Endothelial cell of umbilical vein (primary cell): ENCODE measurements around the gene SEMA4D. TPM values are rescaled to one million over a fixed set of nuclear protein-coding genes. Genes with fewer than 3 reads are reported as not detected.

Experiments used
- BruUV-seq: library from RNA; stranded (reverse); fragments of 400-500 nt; replicated peaks from 2 replicates; lab custom pipeline; 2021; lab: Mats Ljungman, UMichigan
- CTCF ChIA-PET: fragments of 300-600, 350-600 bp; sonication (Branson Sonifier 250); formaldehyde crosslinking; loops from one replicate; lab custom pipeline; 2021; ENCODE audit warnings: antibody characterized with exemption, inconsistent platforms; lab: Charles Lee
- POLR2A ChIA-PET: fragments of 300-600, 350-600 bp; sonication (Branson Sonifier 250); formaldehyde crosslinking; loops from one replicate; lab custom pipeline; 2021; ENCODE audit warnings: antibody characterized with exemption, inconsistent platforms; lab: Charles Lee
- DNase-seq: peaks from one replicate; pipeline ENCODE4 v3.0.0-alpha.2; 2011; ENCODE audit warnings: low read depth, low spot score
- FAIRE-seq: peaks from 2 replicates; lab custom pipeline; 2011; peaks lifted over from hg19 to GRCh38; lab: Jason Lieb, UNC
- H2AFZ ChIP-seq: 2 replicates; pipeline ENCODE4 v1.6.0; 2012; ENCODE audit warnings: low read depth, low read length, control low read depth, inconsistent platforms
- H3K27ac ChIP-seq: 2 replicates; pipeline ENCODE4 v1.5.1; 2011; ENCODE audit warnings: low read depth, mild to moderate bottlenecking, control low read depth, low read length, moderate library complexity; ENCODE audit not compliant: insufficient read depth
- H3K27me3 ChIP-seq, 2 experiments: 2 replicates each; pipeline versions ENCODE4 v1.6.0 to v1.6.1; 2011; ENCODE audit warnings: low read length in 2 of 2, mixed read lengths in 1 of 2; ENCODE audit not compliant: control insufficient read depth in 2 of 2, insufficient read depth in 2 of 2
- H3K36me3 ChIP-seq, 2 experiments: 2 replicates in 1 of 2; 3 replicates in 1 of 2; pipeline ENCODE4 v1.5.1; 2011; ENCODE audit warnings: low read length in 2 of 2, mild to moderate bottlenecking in 1 of 2, moderate library complexity in 1 of 2; ENCODE audit not compliant: control insufficient read depth in 2 of 2, insufficient read depth in 2 of 2; ENCODE audit errors: extremely low read depth in 1 of 2
- H3K4me1 ChIP-seq: 3 replicates; pipeline ENCODE4 v1.5.1; 2011; ENCODE audit warnings: mild to moderate bottlenecking, low read length; ENCODE audit not compliant: control insufficient read depth, insufficient read depth; ENCODE audit errors: extremely low read depth
- H3K4me2 ChIP-seq: 2 replicates; pipeline ENCODE4 v1.6.1; 2011; ENCODE audit warnings: low read length, control low read depth, mixed read lengths; ENCODE audit not compliant: insufficient read depth
- H3K4me3 ChIP-seq, 3 experiments: fragments of 200-600 bp in 1 of 3; sonication (generic), shearing (Covaris generic) in 1 of 3; replicated peaks in 1 of 3; 2 replicates each; pipeline ENCODE4 v1.5.1; 2011 to 2016; ENCODE audit warnings: control low read depth in 3 of 3, low read length in 3 of 3, mild to moderate bottlenecking in 2 of 3, inconsistent platforms in 1 of 3, low read depth in 1 of 3, moderate library complexity in 1 of 3; ENCODE audit not compliant: insufficient read depth in 1 of 3
- H3K79me2 ChIP-seq: 2 replicates; pipeline ENCODE4 v1.6.0; 2012; ENCODE audit warnings: low read length, inconsistent platforms; ENCODE audit not compliant: control insufficient read depth, insufficient read depth
- H3K9ac ChIP-seq: replicated peaks from 2 replicates; pipeline ENCODE3; 2011; ENCODE audit warnings: low read length, control low read depth; ENCODE audit not compliant: insufficient read depth; ENCODE audit errors: extremely low read depth
- H3K9me1 ChIP-seq: replicated peaks from 3 replicates; pipeline ENCODE4 v1.6.0; 2011; ENCODE audit warnings: mild to moderate bottlenecking, low read length; ENCODE audit not compliant: control insufficient read depth, insufficient read depth; ENCODE audit errors: extremely low read depth
- H3K9me3 ChIP-seq: replicated peaks from 2 replicates; pipeline ENCODE4 v1.5.1; 2012; ENCODE audit warnings: low read length, inconsistent platforms; ENCODE audit not compliant: control insufficient read depth, insufficient read depth
- H4K20me1 ChIP-seq: replicated peaks from 2 replicates; pipeline ENCODE3; 2011; ENCODE audit warnings: mild to moderate bottlenecking, low read length; ENCODE audit not compliant: control insufficient read depth, insufficient read depth; ENCODE audit errors: extremely low read depth
- CTCF ChIP-seq, 2 donors: IDR thresholded peaks; 1 replicate in 1 of 2; 2 replicates in 1 of 2; pipeline ENCODE4 v1.5.1; 2011; ENCODE audit warnings: low read length in 2 of 2, mild to moderate bottlenecking in 2 of 2, moderate library complexity in 2 of 2, control low read depth in 1 of 2, inconsistent platforms in 1 of 2, low read depth in 1 of 2; ENCODE audit not compliant: insufficient read depth in 1 of 2; ENCODE audit errors: extremely low read depth in 1 of 2
- EZH2 ChIP-seq: IDR thresholded peaks from 2 replicates; pipeline ENCODE4 v1.6.1; 2012; ENCODE audit warnings: borderline replicate concordance, low read depth, mild to moderate bottlenecking, moderate library complexity, low read length, inconsistent platforms; ENCODE audit not compliant: severe bottlenecking
- FOS ChIP-seq: IDR thresholded peaks from 2 replicates; pipeline ENCODE4 v1.6.1; 2011; ENCODE audit warnings: mild to moderate bottlenecking, low read length, moderate library complexity, borderline replicate concordance; ENCODE audit not compliant: insufficient read depth
- GATA2 ChIP-seq: IDR thresholded peaks from 2 replicates; pipeline ENCODE4 v1.7.0; 2011; ENCODE audit warnings: low read depth, mild to moderate bottlenecking, moderate library complexity, mixed read lengths, low read length; ENCODE audit not compliant: insufficient read length, insufficient read depth
- MAX ChIP-seq: IDR thresholded peaks from 2 replicates; pipeline ENCODE4 v1.6.1; 2011; ENCODE audit not compliant: insufficient read depth, insufficient read length
- MYC ChIP-seq: IDR thresholded peaks from one replicate; pipeline ENCODE4 v1.6.1; 2011; ENCODE audit warnings: mild to moderate bottlenecking, low read depth, low read length
- POLR2A ChIP-seq: IDR thresholded peaks from 2 replicates; pipeline ENCODE4 v1.6.1; 2012; ENCODE audit warnings: low read depth, mild to moderate bottlenecking, control low read depth, low read length
- POLR2AphosphoS5 ChIP-seq: IDR thresholded peaks from 2 replicates; pipeline ENCODE4 v1.6.1; 2012; ENCODE audit warnings: low read depth, mild to moderate bottlenecking, control low read depth, low read length, moderate library complexity; ENCODE audit not compliant: insufficient read depth
- dilution Hi-C: fragments of 300-500 bp; cut with MboI; formaldehyde crosslinking; loops from one replicate; pipeline ENCODE4 v1.15.0; 2019; ENCODE audit warnings: low sequenced_read_pairs; ENCODE audit not compliant: extremely low pct_ligation_motif_present
- intact Hi-C: fragments of 100-400 bp; cut with micrococcal nuclease; formaldehyde crosslinking; loops from one replicate; pipeline ENCODE4 v1.10.0; 2022
- polyA plus RNA-seq, 4 experiments: library from polyadenylated mRNA; depleted of rRNA in 3 of 4; stranded (reverse) in 3 of 4; unstranded in 1 of 4; fragments of >200 nt; gene quantifications; 2 replicates each; pipeline versions ENCODE4 v1.2.1 to v1.2.3, GENCODE V29; 2011 to 2012; ENCODE audit warnings: missing spikeins in 1 of 4
- total RNA-seq: library from RNA; stranded (reverse); gene quantifications from 2 replicates; pipeline ENCODE4 v1.2.3, GENCODE V29; 2021

SEMA4D gene
- total and polyA plus RNA-seq, 2 donors (not counting 3 experiments of a cell fraction or from before 2014, with no cell fraction given): 3.9 to 15.7 TPM

- FAIRE-seq (no peak), DNase-seq (no peak)
- no peaks in the 10 kb centered on the region for H3K9me1 ChIP-seq
- no peaks in the 10 kb centered on the region for H3K9me3 ChIP-seq
- dilution Hi-C loops: no loop called here
- intact Hi-C loops: no loop called here
- H4K20me1 ChIP-seq: no peaks in the 10 kb centered on the region
- no peaks in the 10 kb centered on the region for H3K79me2 ChIP-seq
- no peak overlapping the region for H3K27ac ChIP-seq
- TF ChIP-seq POLR2A: no peak
- TF ChIP-seq POLR2AphosphoS5: no peak
- TF ChIP-seq CTCF (IDR thresholded peaks at IDR 0.05; ENCODE audit: extremely low read depth in 1 of 2, insufficient read depth in 1 of 2, low read depth in 1 of 2, low read length in 2 of 2): no peak
- TF ChIP-seq MYC: no peak
- no peak for TF ChIP-seq MAX
- TF ChIP-seq GATA2: no peak
- TF ChIP-seq FOS: no peak
- TF ChIP-seq EZH2: no peak
- ChIA-PET CTCF (no interaction called here), POLR2A (no interaction called here)
- no TSS peak for BruUV-seq
- no peak overlapping the region for H2AFZ ChIP-seq
- no peaks in the 10 kb centered on the region for H3K36me3 ChIP-seq
- no peak overlapping the region for H3K4me3 ChIP-seq
- H3K4me1 ChIP-seq: peaks cover 4% of the 10 kb centered on the region
- H3K27me3 ChIP-seq: no peaks in the 10 kb centered on the region
- H3K4me2 ChIP-seq: no peak overlapping the region
- no peak overlapping the region for H3K9ac ChIP-seq
Measured at GRCh38 chr9:89495824-89496560, 1.9 kb downstream of the SEMA4D start.
